H9 (cell line): ENCODE results near the gene FAM83E. TPM values are rescaled to one million over a fixed set of nuclear protein-coding genes. Genes with fewer than 3 reads are reported as not detected.

Experiments used
- DNase-seq: peaks from one replicate; pipeline ENCODE4 v3.0.0-alpha.2; 2017
- H2AFZ ChIP-seq: one replicate; pipeline ENCODE4 v1.6.1; 2013; ENCODE audit warnings: mild to moderate bottlenecking, low read length, control low read depth, moderate library complexity
- H2AK5ac ChIP-seq: 2 replicates; pipeline ENCODE4 v1.6.1; 2013; ENCODE audit warnings: low read length, control low read depth, mixed read lengths; ENCODE audit not compliant: insufficient read length
- H2BK120ac ChIP-seq: one replicate; pipeline ENCODE4 v1.6.1; 2013; ENCODE audit warnings: low read depth, mild to moderate bottlenecking, low read length, control low read depth, inconsistent platforms; ENCODE audit not compliant: poor library complexity, severe bottlenecking
- H2BK12ac ChIP-seq: 2 replicates; pipeline ENCODE4 v1.6.1; 2013; ENCODE audit warnings: low read length, control low read depth, mixed read lengths, low read depth; ENCODE audit not compliant: insufficient read length
- H2BK15ac ChIP-seq: 2 replicates; pipeline ENCODE4 v1.6.1; 2013; ENCODE audit warnings: low read depth, low read length, control low read depth
- H2BK20ac ChIP-seq: one replicate; pipeline ENCODE4 v1.6.1; 2013; ENCODE audit warnings: low read depth, mild to moderate bottlenecking, low read length, control low read depth, inconsistent platforms; ENCODE audit not compliant: poor library complexity, severe bottlenecking
- H2BK5ac ChIP-seq: 2 replicates; pipeline ENCODE4 v1.6.1; 2013; ENCODE audit warnings: low read length, control low read depth, mixed read lengths; ENCODE audit not compliant: insufficient read length
- H3K14ac ChIP-seq: 2 replicates; pipeline ENCODE4 v1.6.1; 2013; ENCODE audit warnings: low read length, control low read depth; ENCODE audit not compliant: insufficient read depth
- H3K18ac ChIP-seq: 2 replicates; pipeline ENCODE4 v1.6.1; 2013; ENCODE audit warnings: low read depth, mild to moderate bottlenecking, mixed read lengths, low read length, control low read depth; ENCODE audit not compliant: insufficient read length
- H3K23ac ChIP-seq: 2 replicates; pipeline ENCODE4 v1.6.1; 2013; ENCODE audit warnings: low read length, control low read depth, mixed read lengths, low read depth; ENCODE audit not compliant: insufficient read length
- H3K23me2 ChIP-seq: 2 replicates; pipeline ENCODE4 v1.6.1; 2013; ENCODE audit warnings: low read depth, mild to moderate bottlenecking, mixed read lengths, low read length, control low read depth; ENCODE audit not compliant: insufficient read length, poor library complexity, severe bottlenecking
- H3K27ac ChIP-seq: 2 replicates; pipeline ENCODE4 v1.5.1; 2013; ENCODE audit warnings: low read length, control low read depth, mixed read lengths, low read depth; ENCODE audit not compliant: insufficient read length
- H3K27me3 ChIP-seq: 2 replicates; pipeline ENCODE4 v1.6.1; 2013; ENCODE audit warnings: low read length, control low read depth, inconsistent platforms; ENCODE audit not compliant: insufficient read depth
- H3K4ac ChIP-seq: 2 replicates; pipeline ENCODE4 v1.6.1; 2013; ENCODE audit warnings: low read depth, mild to moderate bottlenecking, control low read depth, inconsistent platforms, low read length, moderate library complexity
- H3K4me1 ChIP-seq: 2 replicates; pipeline ENCODE4 v1.6.1; 2013; ENCODE audit warnings: low read length, control low read depth, inconsistent platforms; ENCODE audit not compliant: insufficient read depth
- H3K4me2 ChIP-seq: 2 replicates; pipeline ENCODE4 v1.6.1; 2013; ENCODE audit warnings: low read length, control low read depth, mixed read lengths; ENCODE audit not compliant: insufficient read length, insufficient read depth
- H3K56ac ChIP-seq: 2 replicates; pipeline ENCODE4 v1.6.1; 2013; ENCODE audit warnings: low read depth, mild to moderate bottlenecking, mixed read lengths, low read length, control low read depth; ENCODE audit not compliant: insufficient read length
- H3K79me1 ChIP-seq: 2 replicates; pipeline ENCODE4 v1.6.1; 2013; ENCODE audit warnings: low read depth, mild to moderate bottlenecking, moderate library complexity, low read length, control low read depth, inconsistent platforms; ENCODE audit not compliant: insufficient read depth, poor library complexity, severe bottlenecking
- H3K79me2 ChIP-seq: 2 replicates; pipeline ENCODE4 v1.6.1; 2013; ENCODE audit warnings: low read length, control low read depth, inconsistent platforms; ENCODE audit not compliant: insufficient read depth
- H3K9ac ChIP-seq: 2 replicates; pipeline ENCODE4 v1.6.1; 2013; ENCODE audit warnings: low read length, control low read depth, mixed read lengths; ENCODE audit not compliant: insufficient read length; ENCODE audit errors: extremely low read depth
- H3K9me3 ChIP-seq: one replicate; pipeline ENCODE4 v1.6.1; 2013; ENCODE audit warnings: low read depth, low read length, inconsistent platforms; ENCODE audit not compliant: control insufficient read depth
- H3T11ph ChIP-seq: one replicate; pipeline ENCODE4 v1.6.1; 2013; ENCODE audit warnings: mild to moderate bottlenecking, low read length, control low read depth, inconsistent platforms
- H4K20me1 ChIP-seq: one replicate; pipeline ENCODE4 v1.6.1; 2013; ENCODE audit not compliant: control insufficient read depth, insufficient read length, insufficient read depth
- H4K5ac ChIP-seq: 2 replicates; pipeline ENCODE4 v1.6.1; 2013; ENCODE audit warnings: low read depth, mild to moderate bottlenecking, mixed read lengths, low read length, control low read depth; ENCODE audit not compliant: insufficient read length
- H4K8ac ChIP-seq: replicated peaks from 2 replicates; pipeline ENCODE4 v1.6.1; 2013; ENCODE audit warnings: low read length, control low read depth, mixed read lengths, low read depth; ENCODE audit not compliant: insufficient read length
- H4K91ac ChIP-seq: 2 replicates; pipeline ENCODE4 v1.6.1; 2013; ENCODE audit warnings: low read depth, mild to moderate bottlenecking, moderate library complexity, mixed read lengths, low read length, control low read depth; ENCODE audit not compliant: insufficient read length
- H3K27ac Mint-ChIP-seq, 3 experiments: 2 replicates in 2 of 3; 3 replicates in 1 of 3; pipeline ENCODE4 v1.8.0; 2020 to 2021; ENCODE audit warnings: mixed read lengths in 3 of 3, mild to moderate bottlenecking in 1 of 3, moderate library complexity in 1 of 3
- H3K27me3 Mint-ChIP-seq: 2 replicates; pipeline ENCODE4 v1.8.0; 2021; ENCODE audit warnings: low read depth, mild to moderate bottlenecking, moderate library complexity, mixed read lengths
- H3K36me3 Mint-ChIP-seq, 3 experiments: 2 replicates in 2 of 3; 3 replicates in 1 of 3; pipeline ENCODE4 v1.8.0; 2020 to 2021; ENCODE audit warnings: low read depth in 3 of 3, mixed read lengths in 3 of 3; ENCODE audit not compliant: insufficient read depth in 1 of 3
- H3K4me1 Mint-ChIP-seq, 2 experiments: 2 replicates each; pipeline ENCODE4 v1.8.0; 2020; ENCODE audit warnings: mixed read lengths in 2 of 2
- H3K4me3 Mint-ChIP-seq, 2 experiments: 2 replicates in 1 of 2; 3 replicates in 1 of 2; pipeline ENCODE4 v1.8.0; 2020 to 2021; ENCODE audit warnings: mild to moderate bottlenecking in 2 of 2, mixed read lengths in 2 of 2, moderate library complexity in 1 of 2
- H3K9me3 Mint-ChIP-seq, 2 experiments: 2 replicates in 1 of 2; 3 replicates in 1 of 2; pipeline ENCODE4 v1.8.0; 2020; ENCODE audit warnings: mild to moderate bottlenecking in 2 of 2, mixed read lengths in 2 of 2, moderate library complexity in 1 of 2
- CTCF ChIP-seq: fragments of 200-600 bp; sonication (generic); conservative IDR thresholded peaks from 3 replicates; pipeline ENCODE4 v1.8.0; 2021; ENCODE audit warnings: antibody characterized with exemption, mild to moderate bottlenecking
- WGBS: extraction: QIAGEN DNeasy Blood & Tissue Kit; methylation state at CpG from one replicate; pipeline ENCODE4 v1.1.7; 2013; ENCODE audit warnings: missing lambda C conversion rate, low lambda C conversion rate, mixed read lengths; ENCODE audit not compliant: insufficient read length; ENCODE audit errors: extremely low coverage; 5-methylcytosine and 5-hydroxymethylcytosine counted together
- total RNA-seq: library from RNA; stranded (reverse); gene quantifications from 2 replicates; pipeline ENCODE4 v1.2.1, GENCODE V29; 2021

FAM83E gene
- total RNA-seq, 1 experiment from 2014 or later: 9.2 TPM

- H3K79me1 ChIP-seq: no peaks in the 10 kb centered on the region
- no peak for DNase-seq
- no peak for TF ChIP-seq CTCF
- H3K23ac ChIP-seq: no peak overlapping the region
- H4K20me1 ChIP-seq: no peaks in the 10 kb centered on the region
- no peak overlapping the region for H2BK5ac ChIP-seq
- no peak overlapping the region for H3K27ac ChIP-seq
- Mint-ChIP-seq H3K9me3 (no peaks in the 10 kb centered on the region), H3K4me3 (no peak overlapping the region; a peak in 1 of 5 replicates), H3K4me1 (no peaks in the 10 kb centered on the region), H3K36me3 (no peaks in the 10 kb centered on the region), H3K27me3 (peaks cover 14% of the 10 kb centered on the region), H3K27ac (no peak overlapping the region; a peak in 1 of 7 replicates)
- no peak overlapping the region for H4K5ac ChIP-seq
- no CpG with 5 or more reads among the region's 9 CpGs for WGBS
- no peak overlapping the region for H2BK12ac ChIP-seq
- H2AK5ac ChIP-seq: no peak overlapping the region
- no peak overlapping the region for H2BK20ac ChIP-seq
- no peaks in the 10 kb centered on the region for H3K9me3 ChIP-seq
- no peak overlapping the region for H3K56ac ChIP-seq
- H3K14ac ChIP-seq: no peak overlapping the region
- H3K4ac ChIP-seq: no peak overlapping the region
- H3K4me1 ChIP-seq: no peaks in the 10 kb centered on the region
- no peaks in the 10 kb centered on the region for H3K27me3 ChIP-seq
- no peak overlapping the region for H3T11ph ChIP-seq
- no peak overlapping the region for H4K91ac ChIP-seq
- H3K4me2 ChIP-seq: no peak overlapping the region
- H2AFZ ChIP-seq: no peak overlapping the region
- no peak overlapping the region for H2BK120ac ChIP-seq
- no peak overlapping the region for H2BK15ac ChIP-seq
- H3K23me2 ChIP-seq: no peaks in the 10 kb centered on the region
- no peak overlapping the region for H4K8ac ChIP-seq
- no peak overlapping the region for H3K18ac ChIP-seq
- H3K9ac ChIP-seq: no peak overlapping the region
- no peaks in the 10 kb centered on the region for H3K79me2 ChIP-seq
Observed at GRCh38 chr19:48595171-48595570, 19.7 kb downstream of the FAM83E start.
